SU-DHL-6 (cell line): ENCODE results near the gene RFX4.

ENCODE experiments used
- H2AFZ ChIP-seq: fragments of 200-600 bp; sonication (generic); 2 replicates; pipeline ENCODE4 v1.6.1; 2014; ENCODE audit warnings: low read depth, mild to moderate bottlenecking, moderate library complexity, mixed read lengths, antibody characterized with exemption, low read length; ENCODE audit not compliant: severe bottlenecking
- H3F3A ChIP-seq: fragments of 200-600 bp; shearing (Covaris generic); 2 replicates; pipeline ENCODE4 v1.6.0; 2016; ENCODE audit warnings: antibody characterized with exemption, mild to moderate bottlenecking; ENCODE audit not compliant: insufficient read depth
- H3K27ac ChIP-seq: fragments of 200-600 bp; sonication (generic); 2 replicates; pipeline ENCODE4 v1.5.1; 2016; ENCODE audit warnings: low read depth, mild to moderate bottlenecking, low read length, moderate library complexity, mixed read lengths
- H3K27me3 ChIP-seq: fragments of 200-600 bp; sonication (generic), shearing (Covaris generic); 2 replicates; pipeline ENCODE4 v1.6.0; 2014; ENCODE audit warnings: mild to moderate bottlenecking, low read length
- H3K36me3 ChIP-seq: fragments of 200-600 bp; sonication (generic); 2 replicates; pipeline ENCODE4 v1.6.1; 2014; ENCODE audit warnings: mild to moderate bottlenecking, low read length, mixed read lengths
- H3K4me2 ChIP-seq: fragments of 300-600, 200-600 bp; shearing (Covaris generic), sonication (generic); 2 replicates; pipeline ENCODE4 v1.6.0; 2014; ENCODE audit warnings: low read length, low read depth, mild to moderate bottlenecking; ENCODE audit not compliant: poor library complexity, severe bottlenecking
- H3K4me3 ChIP-seq: fragments of 200-600 bp; sonication (generic); 2 replicates; pipeline ENCODE4 v1.5.1; 2014; ENCODE audit warnings: antibody characterized with exemption, low read length, mild to moderate bottlenecking, mixed read lengths; ENCODE audit not compliant: insufficient read depth, poor library complexity, severe bottlenecking
- H3K79me2 ChIP-seq: fragments of 200-600 bp; sonication (generic); 2 replicates; pipeline ENCODE4 v1.6.1; 2014; ENCODE audit warnings: mild to moderate bottlenecking, low read length, moderate library complexity; ENCODE audit not compliant: insufficient read depth
- H3K9ac ChIP-seq: fragments of 200-600 bp; sonication (generic); 2 replicates; pipeline ENCODE4 v1.7.0; 2014; ENCODE audit warnings: mild to moderate bottlenecking, low read length
- H3K9me2 ChIP-seq: fragments of 200-600 bp; sonication (generic); replicated peaks from 2 replicates; pipeline ENCODE4 v1.6.1; 2014; ENCODE audit warnings: low read length; ENCODE audit not compliant: insufficient read depth
- H3K9me3 ChIP-seq: fragments of 200-600 bp; sonication (generic); 2 replicates; pipeline ENCODE4 v1.6.1; 2014; ENCODE audit warnings: low read length, mixed read lengths; ENCODE audit not compliant: insufficient read depth
- H4K20me1 ChIP-seq: fragments of 200-600 bp; sonication (generic); 2 replicates; pipeline ENCODE4 v1.6.1; 2014; ENCODE audit warnings: low read depth, mild to moderate bottlenecking, antibody characterized with exemption, low read length, moderate library complexity, mixed read lengths
- CTCF ChIP-seq: fragments of 200-600 bp; sonication (generic); IDR thresholded peaks from one replicate; pipeline ENCODE4 v1.5.1; 2017; ENCODE audit warnings: antibody characterized with exemption, mild to moderate bottlenecking, low read length, moderate library complexity; ENCODE audit not compliant: insufficient read depth, poor library complexity, severe bottlenecking
- EZH2phosphoT487 ChIP-seq: fragments of 200-600 bp; sonication (generic), shearing (Covaris generic); conservative IDR thresholded peaks from 2 replicates; pipeline ENCODE4 v1.6.1; 2018; ENCODE audit warnings: mild to moderate bottlenecking, antibody characterized with exemption, low read length, moderate library complexity, mixed read lengths

The RFX4 gene

GRCh38 chr12:106552228-106552627 is 30.6 kb upstream of the RFX4 start:
- Histone ChIP-seq H3K4me3 (no peak overlapping the region), H3K79me2 (no peaks in the 10 kb centered on the region), H3K27me3 (no peaks in the 10 kb centered on the region), H2AFZ (no peak overlapping the region), H3K9me3 (no peaks in the 10 kb centered on the region), H3K4me2 (no peak overlapping the region), H3K36me3 (no peaks in the 10 kb centered on the region), H4K20me1 (no peaks in the 10 kb centered on the region), H3K27ac (no peak overlapping the region), H3K9me2 (no peaks in the 10 kb centered on the region), H3K9ac (no peak overlapping the region), H3F3A (no peaks in the 10 kb centered on the region)
- TF ChIP-seq EZH2phosphoT487 (no peak), CTCF (no peak)

- Histone ChIP-seq H3K4me2 (no peak overlapping the region), H3K9me2 (no peaks in the 10 kb centered on the region), H3K9me3 (no peaks in the 10 kb centered on the region), H3K79me2 (no peaks in the 10 kb centered on the region), H2AFZ (no peak overlapping the region), H3K27ac (no peak overlapping the region), H3K9ac (no peak overlapping the region), H3F3A (no peaks in the 10 kb centered on the region), H3K27me3 (no peaks in the 10 kb centered on the region), H3K4me3 (no peak overlapping the region), H4K20me1 (no peaks in the 10 kb centered on the region), H3K36me3 (no peaks in the 10 kb centered on the region)
- TF ChIP-seq CTCF = no peak
- no peak for TF ChIP-seq EZH2phosphoT487
These were observed 18.0 kb upstream of the RFX4 start for GRCh38 chr12:106564678-106565329.

- H3K9ac ChIP-seq = no peak overlapping the region
- TF ChIP-seq EZH2phosphoT487 (no peak), CTCF (no peak)
- H4K20me1 ChIP-seq = no peaks in the 10 kb centered on the region
- H3K27me3 ChIP-seq = no peaks in the 10 kb centered on the region
- no peaks in the 10 kb centered on the region for H3K79me2 ChIP-seq
- H3K27ac ChIP-seq = no peak overlapping the region
- H3K36me3 ChIP-seq = no peaks in the 10 kb centered on the region
- no peaks in the 10 kb centered on the region for H3K9me3 ChIP-seq
- no peaks in the 10 kb centered on the region for H3F3A ChIP-seq
- no peaks in the 10 kb centered on the region for H3K9me2 ChIP-seq
- H3K4me3 ChIP-seq = no peak overlapping the region
- no peak overlapping the region for H3K4me2 ChIP-seq
- no peak overlapping the region for H2AFZ ChIP-seq
These were observed 16.0 kb upstream of the RFX4 start for GRCh38 chr12:106566771-106567170.
